HepG2 (cell line): ENCODE data around the gene TANGO2. TPM values are rescaled to one million over a fixed set of nuclear protein-coding genes. Genes with fewer than 3 reads are reported as not detected.

Experiments used
- AHDC1 ChIP-seq: sonication (generic); formaldehyde crosslinking; IDR thresholded peaks from 2 replicates; pipeline ENCODE4 v1.5.1; 2020; ENCODE audit warnings: mild to moderate bottlenecking, missing genetic modification reagents, borderline replicate concordance
- AHR ChIP-seq: IDR thresholded peaks from 2 replicates; pipeline ENCODE4 v1.6.1; 2018; ENCODE audit warnings: missing genetic modification reagents, missing compliant biosample characterization
- FOSL1 ChIP-seq: sonication (generic); formaldehyde crosslinking; IDR thresholded peaks from 2 replicates; pipeline ENCODE4 v1.9.0; 2021; ENCODE audit warnings: missing genetic modification reagents, borderline replicate concordance
- HINFP ChIP-seq: sonication (generic); formaldehyde crosslinking; IDR thresholded peaks from 2 replicates; pipeline ENCODE4 v1.4.0; 2020; ENCODE audit warnings: low read depth, mild to moderate bottlenecking, missing genetic modification reagents
- HNRNPUL1 ChIP-seq: fragments of 200-400 bp; formaldehyde crosslinking; IDR thresholded peaks from 2 replicates; pipeline ENCODE4 v1.6.1; 2017; ENCODE audit warnings: low read depth, mild to moderate bottlenecking, low read length, moderate library complexity
- RARG ChIP-seq: sonication (generic); formaldehyde crosslinking; IDR thresholded peaks from 2 replicates; pipeline ENCODE4 v1.4.0; 2020; ENCODE audit warnings: low read depth, mild to moderate bottlenecking, missing genetic modification reagents
- RFX5 ChIP-seq: IDR thresholded peaks from 2 replicates; pipeline ENCODE4 v1.6.1; 2011; ENCODE audit warnings: low read depth, low read length, improper control_type of control experiment
- SMAD3 ChIP-seq: sonication (generic); formaldehyde crosslinking; IDR thresholded peaks from 2 replicates; pipeline ENCODE4 v1.4.0; 2020; ENCODE audit warnings: missing genetic modification reagents
- SNAI1 ChIP-seq: sonication (generic); formaldehyde crosslinking; IDR thresholded peaks from 2 replicates; pipeline ENCODE4 v1.5.0; 2020; ENCODE audit warnings: mild to moderate bottlenecking, missing genetic modification reagents, borderline replicate concordance
- ZNF121 ChIP-seq: sonication (generic); formaldehyde crosslinking; IDR thresholded peaks from 2 replicates; pipeline ENCODE4 v1.5.0; 2020; ENCODE audit warnings: mild to moderate bottlenecking, missing genetic modification reagents
- ZNF18 ChIP-seq: sonication (generic); formaldehyde crosslinking; IDR thresholded peaks from 2 replicates; pipeline ENCODE4 v1.8.0; 2022; ENCODE audit warnings: mild to moderate bottlenecking, missing genetic modification reagents; ENCODE audit not compliant: insufficient replicate concordance
- polyA plus RNA-seq, 8 experiments: library from polyadenylated mRNA; depleted of rRNA in 3 of 8; stranded (reverse) in 7 of 8; unstranded in 1 of 8; fragments of >200 nt; fragmentation: Illumina TruSeq in 4 of 8; extraction: Trizol in 4 of 8; gene quantifications; 2 replicates each; pipeline versions ENCODE4 v1.2.1 to v1.2.3, GENCODE V29; 2011 to 2016; ENCODE audit warnings: low read depth in 4 of 8, missing spikeins in 1 of 8, mixed read lengths in 1 of 8; ENCODE audit not compliant: insufficient read depth in 1 of 8
- total RNA-seq, 5 experiments: library from RNA; depleted of rRNA; stranded (reverse); fragments of >200 nt; fragmentation: Illumina TruSeq; extraction: Trizol; gene quantifications; 2 replicates each; pipeline ENCODE4 v1.2.3, GENCODE V29; 2016; ENCODE audit warnings: low read depth in 1 of 5
- TF ChIP-seq, protein P1 (sequence below): sonication (generic); formaldehyde crosslinking; IDR thresholded peaks from 2 replicates; pipeline ENCODE4 v1.8.0; 2022; ENCODE audit warnings: mild to moderate bottlenecking, missing genetic modification reagents, borderline replicate concordance
- TF ChIP-seq, protein P2 (sequence below): sonication (generic); formaldehyde crosslinking; IDR thresholded peaks from 2 replicates; pipeline ENCODE4 v1.8.0; 2022; ENCODE audit warnings: missing genetic modification reagents, mild to moderate bottlenecking, moderate library complexity, borderline replicate concordance

The TANGO2 gene
- total and polyA plus RNA-seq, 2 of the 13 experiments (the other 11 are each of a cell fraction or from before 2014, with no cell fraction given): 12.9 to 14.8 TPM

- TF ChIP-seq HINFP (CRISPR knock-in tag) (no peak), RFX5 (no peak), AHDC1 (CRISPR knock-in tag) (0 out of 2 replicates have a peak, but pooled peaks have one; percentile 42), HNRNPUL1 (no peak), FOSL1 (no peak), SNAI1 (CRISPR knock-in tag) (no peak), SMAD3 (CRISPR knock-in tag) (0 out of 2 replicates have a peak, but pooled peaks have one; percentile 42), AHR (CRISPR knock-in tag) (no peak), RARG (no peak), ZNF121 (CRISPR knock-in tag) (no peak), ZNF18 (peak; percentile 54)
- TF ChIP-seq, protein P1, sequence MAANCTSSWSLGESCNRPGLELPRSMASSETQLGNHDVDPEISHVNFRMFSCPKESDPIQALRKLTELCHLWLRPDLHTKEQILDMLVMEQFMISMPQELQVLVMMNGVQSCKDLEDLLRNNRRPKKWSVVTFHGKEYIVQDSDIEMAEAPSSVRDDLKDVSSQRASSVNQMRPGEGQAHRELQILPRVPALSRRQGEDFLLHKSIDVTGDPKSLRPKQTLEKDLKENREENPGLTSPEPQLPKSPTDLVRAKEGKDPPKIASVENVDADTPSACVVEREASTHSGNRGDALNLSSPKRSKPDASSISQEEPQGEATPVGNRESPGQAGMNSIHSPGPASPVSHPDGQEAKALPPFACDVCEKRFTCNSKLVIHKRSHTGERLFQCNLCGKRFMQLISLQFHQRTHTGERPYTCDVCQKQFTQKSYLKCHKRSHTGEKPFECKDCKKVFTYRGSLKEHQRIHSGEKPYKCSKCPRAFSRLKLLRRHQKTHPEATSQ (CRISPR knock-in tag): no peak
- TF ChIP-seq, protein P2, sequence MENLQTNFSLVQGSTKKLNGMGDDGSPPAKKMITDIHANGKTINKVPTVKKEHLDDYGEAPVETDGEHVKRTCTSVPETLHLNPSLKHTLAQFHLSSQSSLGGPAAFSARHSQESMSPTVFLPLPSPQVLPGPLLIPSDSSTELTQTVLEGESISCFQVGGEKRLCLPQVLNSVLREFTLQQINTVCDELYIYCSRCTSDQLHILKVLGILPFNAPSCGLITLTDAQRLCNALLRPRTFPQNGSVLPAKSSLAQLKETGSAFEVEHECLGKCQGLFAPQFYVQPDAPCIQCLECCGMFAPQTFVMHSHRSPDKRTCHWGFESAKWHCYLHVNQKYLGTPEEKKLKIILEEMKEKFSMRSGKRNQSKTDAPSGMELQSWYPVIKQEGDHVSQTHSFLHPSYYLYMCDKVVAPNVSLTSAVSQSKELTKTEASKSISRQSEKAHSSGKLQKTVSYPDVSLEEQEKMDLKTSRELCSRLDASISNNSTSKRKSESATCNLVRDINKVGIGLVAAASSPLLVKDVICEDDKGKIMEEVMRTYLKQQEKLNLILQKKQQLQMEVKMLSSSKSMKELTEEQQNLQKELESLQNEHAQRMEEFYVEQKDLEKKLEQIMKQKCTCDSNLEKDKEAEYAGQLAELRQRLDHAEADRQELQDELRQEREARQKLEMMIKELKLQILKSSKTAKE: 0 out of 2 replicates have a peak, but pooled peaks have one; percentile 32
Observed at GRCh38 chr22:20010307-20011122, 10.4 kb upstream of the TANGO2 start (continued).
